Type B pancreatic cell (in vitro differentiated cells): Measurements from ENCODE around the gene PI3. TPM values are rescaled to one million over a fixed set of nuclear protein-coding genes. Genes with fewer than 3 reads are reported as not detected.
"Not testable (repeated sequence)": the region's sequence is repeated elsewhere in the genome, so short reads cannot be mapped to it uniquely, and the experiment has no call there.

Experiments
- DNase-seq: peaks from one replicate; pipeline ENCODE4 v3.0.0; 2021; ENCODE audit warnings: mixed read lengths; ENCODE audit not compliant: unreplicated experiment; ENCODE audit errors: extremely low spot score
- H3K27ac Mint-ChIP-seq: 2 replicates; pipeline ENCODE4 v1.8.0; 2021; ENCODE audit warnings: mild to moderate bottlenecking, mixed read lengths
- H3K27me3 Mint-ChIP-seq: 2 replicates; pipeline ENCODE4 v1.8.0; 2021; ENCODE audit warnings: mixed read lengths
- H3K36me3 Mint-ChIP-seq: 2 replicates; pipeline ENCODE4 v1.8.0; 2021; ENCODE audit warnings: mixed read lengths
- H3K4me1 Mint-ChIP-seq: one replicate; pipeline ENCODE4 v1.8.0; 2021; ENCODE audit warnings: mixed read lengths; ENCODE audit not compliant: unreplicated experiment
- H3K4me3 Mint-ChIP-seq: 2 replicates; pipeline ENCODE4 v1.8.0; 2021; ENCODE audit warnings: mild to moderate bottlenecking, mixed read lengths
- H3K9me3 Mint-ChIP-seq: 2 replicates; pipeline ENCODE4 v1.8.0; 2021; ENCODE audit warnings: mixed read lengths
- CTCF ChIP-seq: fragments of 200-600 bp; sonication (generic); conservative IDR thresholded peaks from 2 replicates; pipeline ENCODE4 v1.5.0; 2021; ENCODE audit warnings: antibody characterized with exemption, mild to moderate bottlenecking
- total RNA-seq: library from RNA; stranded (reverse); gene quantifications from 2 replicates; pipeline ENCODE4 v1.2.1, GENCODE V29; 2021; ENCODE audit warnings: low replicate concordance

PI3 gene
- total RNA-seq, 1 donor from 2014 or later: 3.7 TPM

- no peak overlapping the region for H3K27ac Mint-ChIP-seq
- H3K4me3 Mint-ChIP-seq: no peak overlapping the region
- no peak for TF ChIP-seq CTCF
- H3K36me3 Mint-ChIP-seq: no peaks in the 10 kb centered on the region
- DNase-seq: no peak
- H3K4me1 Mint-ChIP-seq: no peaks in the 10 kb centered on the region
- peaks cover 23% of the 10 kb centered on the region for H3K27me3 Mint-ChIP-seq
- H3K9me3 Mint-ChIP-seq: no peaks in the 10 kb centered on the region
These were observed 33.9 kb upstream of the PI3 start for GRCh38 chr20:45140836-45141235.

- Mint-ChIP-seq H3K36me3 (no peaks in the 10 kb centered on the region), H3K27me3 (peaks cover 70% of the 10 kb centered on the region), H3K4me1 (no peaks in the 10 kb centered on the region), H3K4me3 (no peak overlapping the region), H3K9me3 (no peaks in the 10 kb centered on the region), H3K27ac (no peak overlapping the region)
- no peak for TF ChIP-seq CTCF
- no peak for DNase-seq
These were observed 25.6 kb upstream of the PI3 start for GRCh38 chr20:45149062-45149461.

GRCh38 chr20:45152405-45152804 lies 22.3 kb upstream of the PI3 start:
- peaks cover 4% of the 10 kb centered on the region for H3K9me3 Mint-ChIP-seq
- no peak for DNase-seq
- no peak overlapping the region for H3K27ac Mint-ChIP-seq
- H3K27me3 Mint-ChIP-seq: peaks cover 56% of the 10 kb centered on the region
- H3K36me3 Mint-ChIP-seq: no peaks in the 10 kb centered on the region
- H3K4me3 Mint-ChIP-seq: no peak overlapping the region
- no peaks in the 10 kb centered on the region for H3K4me1 Mint-ChIP-seq
- TF ChIP-seq CTCF: no peak

- Mint-ChIP-seq H3K27me3 (peaks cover 53% of the 10 kb centered on the region), H3K36me3 (no peaks in the 10 kb centered on the region), H3K27ac (no peak overlapping the region), H3K4me1 (no peaks in the 10 kb centered on the region), H3K9me3 (peaks cover 4% of the 10 kb centered on the region), H3K4me3 (no peak overlapping the region)
- no peak for TF ChIP-seq CTCF
- no peak for DNase-seq
These were observed 21.6 kb upstream of the PI3 start for GRCh38 chr20:45153147-45153546.

- no peak for TF ChIP-seq CTCF
- Mint-ChIP-seq H3K9me3 (peaks cover 4% of the 10 kb centered on the region), H3K4me1 (no peaks in the 10 kb centered on the region), H3K36me3 (no peaks in the 10 kb centered on the region), H3K4me3 (no peak overlapping the region), H3K27ac (no peak overlapping the region), H3K27me3 (peaks cover 49% of the 10 kb centered on the region)
- DNase-seq: no peak
These were observed 20.9 kb upstream of the PI3 start for GRCh38 chr20:45153752-45154151.

GRCh38 chr20:45154183-45154582 lies 20.5 kb upstream of the PI3 start:
- no peaks in the 10 kb centered on the region for H3K4me1 Mint-ChIP-seq
- peaks cover 4% of the 10 kb centered on the region for H3K9me3 Mint-ChIP-seq
- no peak overlapping the region for H3K4me3 Mint-ChIP-seq
- DNase-seq: no peak
- no peak overlapping the region for H3K27ac Mint-ChIP-seq
- H3K36me3 Mint-ChIP-seq: no peaks in the 10 kb centered on the region
- TF ChIP-seq CTCF: no peak
- peaks cover 51% of the 10 kb centered on the region for H3K27me3 Mint-ChIP-seq

GRCh38 chr20:45154794-45155193 lies 19.9 kb upstream of the PI3 start:
- not testable (repeated sequence) for H3K27ac Mint-ChIP-seq, DNase-seq, H3K4me1 Mint-ChIP-seq, H3K36me3 Mint-ChIP-seq, H3K4me3 Mint-ChIP-seq, H3K9me3 Mint-ChIP-seq
- H3K27me3 Mint-ChIP-seq: peaks cover 45% of the 10 kb centered on the region
